ENCODE data around the gene NCBP2. TPM values are rescaled to one million over a fixed set of nuclear protein-coding genes. Genes with fewer than 3 reads are reported as not detected.

The NCBP2 gene
- polyA plus RNA-seq, 1 experiment, result 39.9 TPM

- Histone ChIP-seq H3K27me3 (ENCODE audit: control insufficient read depth, insufficient read depth, low read length) (no peaks in the 10 kb centered on the region), H3K36me3 (ENCODE audit: control insufficient read depth, insufficient read depth, low read length) (no peaks in the 10 kb centered on the region), H3K4me3 (ENCODE audit: low read depth, low read length) (no peak overlapping the region)
- POLR2A ChIA-PET, result no interaction called here
- TF ChIP-seq, protein P1, sequence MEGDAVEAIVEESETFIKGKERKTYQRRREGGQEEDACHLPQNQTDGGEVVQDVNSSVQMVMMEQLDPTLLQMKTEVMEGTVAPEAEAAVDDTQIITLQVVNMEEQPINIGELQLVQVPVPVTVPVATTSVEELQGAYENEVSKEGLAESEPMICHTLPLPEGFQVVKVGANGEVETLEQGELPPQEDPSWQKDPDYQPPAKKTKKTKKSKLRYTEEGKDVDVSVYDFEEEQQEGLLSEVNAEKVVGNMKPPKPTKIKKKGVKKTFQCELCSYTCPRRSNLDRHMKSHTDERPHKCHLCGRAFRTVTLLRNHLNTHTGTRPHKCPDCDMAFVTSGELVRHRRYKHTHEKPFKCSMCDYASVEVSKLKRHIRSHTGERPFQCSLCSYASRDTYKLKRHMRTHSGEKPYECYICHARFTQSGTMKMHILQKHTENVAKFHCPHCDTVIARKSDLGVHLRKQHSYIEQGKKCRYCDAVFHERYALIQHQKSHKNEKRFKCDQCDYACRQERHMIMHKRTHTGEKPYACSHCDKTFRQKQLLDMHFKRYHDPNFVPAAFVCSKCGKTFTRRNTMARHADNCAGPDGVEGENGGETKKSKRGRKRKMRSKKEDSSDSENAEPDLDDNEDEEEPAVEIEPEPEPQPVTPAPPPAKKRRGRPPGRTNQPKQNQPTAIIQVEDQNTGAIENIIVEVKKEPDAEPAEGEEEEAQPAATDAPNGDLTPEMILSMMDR (IDR thresholded peaks at IDR 0.05; ENCODE audit: insufficient read depth, low read depth, low read length), result no peak
- CTCF ChIA-PET, result no interaction called here
- no peak for DNase-seq (ENCODE audit: low read depth)
Observed at GRCh38 chr3:196965112-196965803, 22.9 kb upstream of the NCBP2 start.

DNA sequence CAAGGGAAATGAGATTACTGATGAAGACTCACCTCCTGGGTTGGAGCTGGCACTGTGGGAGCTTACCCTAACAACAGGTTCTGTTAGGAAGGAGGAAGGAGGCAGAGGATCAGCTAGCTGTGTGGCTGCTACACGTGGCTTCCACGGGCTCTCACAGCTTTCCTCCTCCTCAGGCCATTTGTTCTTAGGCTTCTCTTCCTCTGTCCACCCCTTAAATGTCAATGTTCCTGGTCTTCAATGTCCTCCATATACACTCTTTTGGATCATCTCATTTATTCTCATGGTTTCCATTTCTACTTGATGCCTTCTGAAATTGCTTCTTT, 21.3 kb upstream of the NCBP2 start:
- Histone ChIP-seq H3K27me3 (ENCODE audit: control insufficient read depth, insufficient read depth, low read length) (no peaks in the 10 kb centered on the region), H3K4me3 (ENCODE audit: low read depth, low read length) (no peak overlapping the region), H3K36me3 (ENCODE audit: control insufficient read depth, insufficient read depth, low read length) (no peaks in the 10 kb centered on the region)
- DNase-seq (ENCODE audit: low read depth), result no peak
- TF ChIP-seq, protein P1 (IDR thresholded peaks at IDR 0.05; ENCODE audit: insufficient read depth, low read depth, low read length), result no peak
- POLR2A ChIA-PET, result no interaction called here
- CTCF ChIA-PET, result no interaction called here

- Histone ChIP-seq H3K36me3 (ENCODE audit: control insufficient read depth, insufficient read depth, low read length) (no peaks in the 10 kb centered on the region), H3K27me3 (ENCODE audit: control insufficient read depth, insufficient read depth, low read length) (no peaks in the 10 kb centered on the region), H3K4me3 (ENCODE audit: low read depth, low read length) (no peak overlapping the region)
- POLR2A ChIA-PET, result no interaction called here
- CTCF ChIA-PET, result no interaction called here
- DNase-seq (ENCODE audit: low read depth), result no peak
- TF ChIP-seq, protein P1 (IDR thresholded peaks at IDR 0.05; ENCODE audit: insufficient read depth, low read depth, low read length), result no peak
Observed at GRCh38 chr3:196962930-196963630, 20.8 kb upstream of the NCBP2 start.

GRCh38 chr3:196962108-196962929, 20.0 kb upstream of the NCBP2 start:
- no peaks in the 10 kb centered on the region for H3K36me3 ChIP-seq (ENCODE audit: control insufficient read depth, insufficient read depth, low read length)
- no peak for DNase-seq (ENCODE audit: low read depth)
- CTCF ChIA-PET, result no interaction called here
- TF ChIP-seq, protein P1 (IDR thresholded peaks at IDR 0.05; ENCODE audit: insufficient read depth, low read depth, low read length), result no peak
- no peaks in the 10 kb centered on the region for H3K27me3 ChIP-seq (ENCODE audit: control insufficient read depth, insufficient read depth, low read length)
- POLR2A ChIA-PET, result no interaction called here
- H3K4me3 ChIP-seq (ENCODE audit: low read depth, low read length), result no peak overlapping the region

DNA sequence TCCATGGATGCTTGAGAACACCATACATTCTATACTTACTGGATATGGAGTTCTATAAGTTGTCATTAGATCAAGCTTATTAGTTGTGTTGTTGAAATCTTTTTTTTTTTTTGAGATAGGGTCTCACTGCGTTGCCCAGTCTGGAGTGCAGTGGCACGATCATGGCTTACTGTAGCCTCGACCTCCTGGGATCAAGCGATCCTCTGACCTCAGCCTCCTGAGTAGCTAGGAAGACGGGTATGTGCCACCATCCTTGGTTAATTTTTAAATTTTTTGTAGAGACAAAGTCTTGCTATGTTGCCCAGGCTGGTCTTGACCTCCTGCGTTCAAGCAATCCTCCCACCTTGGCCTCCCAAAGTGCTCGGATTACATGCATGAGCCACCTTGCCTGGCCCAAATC, 12.5 kb upstream of the NCBP2 start:
- Histone ChIP-seq H3K4me3 (ENCODE audit: low read depth, low read length) (no peak overlapping the region), H3K36me3 (ENCODE audit: control insufficient read depth, insufficient read depth, low read length) (peaks cover 1% of the 10 kb centered on the region; the same call in 1 of the 2 replicates), H3K27me3 (ENCODE audit: control insufficient read depth, insufficient read depth, low read length) (no peaks in the 10 kb centered on the region)
- no peak for DNase-seq (ENCODE audit: low read depth)
- TF ChIP-seq, protein P1 (IDR thresholded peaks at IDR 0.05; ENCODE audit: insufficient read depth, low read depth, low read length), result no peak
- CTCF ChIA-PET, result interaction anchor here (0.5 kb wide), 1 partner anchor 232 kb away, joined by 3 read pairs; no protein-coding TSS in a partner anchor
- POLR2A ChIA-PET, result no interaction called here
